HG03060 (cell line): ENCODE data around the gene FAM83C.

Experiments
- ATAC-seq: cut with Tn5 transposase; IDR thresholded peaks from one replicate; pipeline ENCODE4 v1.9.1; 2021; ENCODE audit warnings: low read depth, moderate number of reproducible peaks; ENCODE audit not compliant: unreplicated experiment

The FAM83C gene

GRCh38 chr20:35240811-35241293 lies 51.4 kb downstream of the FAM83C start:
- ATAC-seq, result no peak

GRCh38 chr20:35240083-35240810 lies 52.0 kb downstream of the FAM83C start:
- ATAC-seq, result no peak

GRCh38 chr20:35238735-35239134 lies 53.5 kb downstream of the FAM83C start:
- no peak for ATAC-seq

- no peak for ATAC-seq
These were observed 54.1 kb downstream of the FAM83C start for GRCh38 chr20:35238170-35238569.

GRCh38 chr20:35237486-35237885 lies 54.7 kb downstream of the FAM83C start:
- ATAC-seq, result no peak

GRCh38 chr20:35235881-35236280 lies 56.3 kb downstream of the FAM83C start:
- ATAC-seq, result no peak
